Measurements from ENCODE around the gene CDH22. TPM values are rescaled to one million over a fixed set of nuclear protein-coding genes. Genes with fewer than 3 reads are reported as not detected.

Gene CDH22
- total and polyA plus RNA-seq, 7 donors, result 0.11 to 1.4 (median 0.53) TPM

DNA sequence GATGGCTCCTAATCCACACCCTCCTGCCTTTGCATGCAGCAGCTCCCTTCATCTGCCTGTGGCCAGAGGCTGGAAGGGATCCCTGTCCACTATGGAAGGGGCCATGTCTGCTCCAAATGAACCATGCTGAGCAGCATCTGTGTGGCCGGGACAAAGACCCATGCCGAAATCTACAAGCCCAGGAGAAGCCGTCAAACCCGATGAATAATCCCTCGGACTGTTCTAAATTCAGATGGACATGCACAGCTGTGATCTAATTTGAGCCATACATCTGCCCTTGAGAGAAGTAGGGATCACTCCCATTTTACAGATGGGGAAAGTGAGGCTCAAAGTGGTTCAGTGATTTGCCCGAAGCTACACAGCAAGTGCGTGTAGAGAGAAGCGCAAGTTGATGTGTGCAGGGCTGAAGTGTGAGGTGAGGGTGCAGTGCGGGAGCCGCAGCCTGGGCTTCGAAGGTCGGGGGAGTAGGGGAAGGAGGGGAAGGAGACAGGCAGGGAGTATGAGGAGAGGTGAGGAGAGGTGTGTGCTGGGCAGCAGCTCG, 22.6 kb upstream of the CDH22 start:
- ATAC-seq (no peak), DNase-seq (no peak)
- no peak overlapping the region for H3K27ac ChIP-seq
- TF ChIP-seq CTCF (IDR thresholded peaks at IDR 0.05), result no peak
- 61 to 75% (median 64%) methylated on average over 13 of the region's 13 CpGs for WGBS, 3 donors
- no peak overlapping the region for H3K4me3 ChIP-seq
- no peaks in the 10 kb centered on the region for H3K4me1 ChIP-seq
- peaks cover 0 to 8% (median 0%) of the 10 kb centered on the region in 3 donors for H3K27me3 ChIP-seq (ENCODE audit: insufficient read depth in 3 of 3, low read length in 2 of 3)
- H3K36me3 ChIP-seq (ENCODE audit: insufficient read depth in 1 of 2, low read depth in 1 of 2), result no peaks in the 10 kb centered on the region
- intact Hi-C loops (cut with DNase I), result no loop called here
- H3K9me3 ChIP-seq, result no peaks in the 10 kb centered on the region

DNA sequence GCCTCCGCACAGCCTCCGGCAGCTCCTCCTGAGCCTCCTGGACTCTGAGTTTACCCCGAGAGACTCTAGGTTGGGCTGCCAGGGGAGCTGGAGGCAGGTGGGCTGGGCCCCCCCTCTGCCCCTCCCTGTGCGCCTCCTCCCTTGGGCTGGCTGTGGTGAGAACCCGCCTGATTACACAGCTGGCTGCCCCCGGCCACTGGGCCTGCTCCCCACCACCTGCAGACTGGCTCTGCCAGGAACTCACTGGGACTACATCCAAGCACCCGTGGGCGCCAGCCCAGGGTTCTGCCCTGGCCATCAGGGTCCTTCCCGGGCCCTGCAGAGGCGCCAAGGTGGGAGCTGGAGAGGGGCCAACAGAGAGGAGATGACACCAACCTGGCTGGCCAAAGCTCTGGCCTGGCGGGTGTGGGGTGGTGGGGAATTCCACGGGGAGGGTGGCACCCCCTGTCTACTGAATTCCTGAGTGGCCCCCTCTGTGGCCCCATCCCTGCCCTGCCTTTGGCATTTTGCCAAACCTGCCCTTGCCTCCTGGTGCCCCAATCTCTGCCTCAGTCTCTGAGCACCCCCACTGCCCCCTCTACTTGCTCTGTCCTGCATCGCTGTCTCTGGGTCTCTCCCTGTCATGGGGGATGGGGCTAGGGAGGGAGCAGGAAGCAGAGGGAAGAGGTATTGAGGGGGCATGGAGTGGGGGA, 21.9 kb upstream of the CDH22 start:
- no peak for ATAC-seq
- Histone ChIP-seq H3K9me3 (no peaks in the 10 kb centered on the region), H3K36me3 (ENCODE audit: insufficient read depth in 1 of 2, low read depth in 1 of 2) (no peaks in the 10 kb centered on the region), H3K27ac (no peak overlapping the region), H3K4me1 (no peaks in the 10 kb centered on the region), H3K4me3 (no peak overlapping the region), H3K27me3 (ENCODE audit: insufficient read depth in 3 of 3, low read length in 2 of 3) (peaks cover 0 to 8% (median 0%) of the 10 kb centered on the region in 3 donors)
- 23 to 34% (median 25%) methylated on average over 11 to 13 of the region's 13 CpGs for WGBS, 3 donors
- no peak for TF ChIP-seq CTCF (IDR thresholded peaks at IDR 0.05)
- intact Hi-C loops (cut with DNase I), result no loop called here
- no peak for DNase-seq

DNA sequence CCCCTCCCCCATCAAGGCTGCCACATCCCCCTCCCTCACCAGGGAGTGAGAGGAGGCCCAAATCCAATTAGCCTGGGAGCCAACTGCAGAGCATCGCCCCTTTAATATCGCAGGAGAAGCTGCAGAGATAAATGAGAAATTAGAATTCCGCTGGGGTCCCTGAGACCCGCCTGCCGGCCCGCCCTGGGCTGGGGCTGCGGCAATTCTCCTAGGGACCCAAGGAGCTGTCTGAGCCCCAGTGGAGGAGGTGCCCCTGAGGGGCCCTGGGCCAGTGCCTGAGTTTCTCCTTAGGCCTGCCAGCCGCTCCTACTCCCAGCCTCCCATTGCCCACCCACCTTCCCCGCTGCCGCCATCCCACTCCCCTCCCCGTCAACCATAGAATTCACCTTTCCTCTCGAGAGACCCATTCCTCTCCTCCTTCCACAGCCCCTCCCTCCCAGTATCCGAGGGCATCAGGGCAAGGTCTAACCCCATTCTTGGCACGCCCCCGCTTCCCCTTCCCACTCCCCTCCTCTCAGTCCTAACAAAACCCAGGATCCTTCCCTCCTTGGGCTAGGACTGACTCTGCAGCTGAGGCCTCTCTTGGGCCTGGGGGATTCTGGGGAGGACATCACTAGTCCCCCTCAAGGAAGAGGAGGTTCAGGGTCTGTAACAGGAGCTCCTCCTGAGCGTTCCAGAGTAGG, 20.0 kb upstream of the CDH22 start:
- H3K4me1 ChIP-seq, result no peaks in the 10 kb centered on the region
- ATAC-seq (no peak), DNase-seq (no peak)
- no peak overlapping the region for H3K27ac ChIP-seq
- no peaks in the 10 kb centered on the region for H3K9me3 ChIP-seq
- peaks cover 0 to 6% (median 0%) of the 10 kb centered on the region in 3 donors for H3K27me3 ChIP-seq (ENCODE audit: insufficient read depth in 3 of 3, low read length in 2 of 3)
- TF ChIP-seq CTCF (IDR thresholded peaks at IDR 0.05), result no peak
- 67 to 78% (median 77%) methylated on average over 16 of the region's 16 CpGs for WGBS, 3 donors
- intact Hi-C loops (cut with DNase I), result no loop called here
- H3K36me3 ChIP-seq (ENCODE audit: insufficient read depth in 1 of 2, low read depth in 1 of 2), result no peaks in the 10 kb centered on the region
- no peak overlapping the region for H3K4me3 ChIP-seq

- peaks cover 0 to 10% (median 0%) of the 10 kb centered on the region in 3 donors for H3K27me3 ChIP-seq (ENCODE audit: insufficient read depth in 3 of 3, low read length in 2 of 3)
- ATAC-seq, result no peak
- H3K4me3 ChIP-seq, result no peak overlapping the region
- no peak overlapping the region for H3K27ac ChIP-seq
- no peak for DNase-seq
- H3K4me1 ChIP-seq, result no peaks in the 10 kb centered on the region
- WGBS, 3 donors, result 95 to 97% (median 96%) methylated on average over 6 of the region's 6 CpGs
- no peaks in the 10 kb centered on the region for H3K9me3 ChIP-seq
- H3K36me3 ChIP-seq (ENCODE audit: insufficient read depth in 1 of 2, low read depth in 1 of 2), result no peaks in the 10 kb centered on the region
- TF ChIP-seq CTCF (IDR thresholded peaks at IDR 0.05), result no peak
- intact Hi-C loops (cut with DNase I), result no loop called here
Measured at GRCh38 chr20:46327557-46327956, 19.3 kb upstream of the CDH22 start.

Measured in psoas muscle (tissue), 8 donors.